K562 (cell line): ENCODE data around the gene CDC14B. TPM values are rescaled to one million over a fixed set of nuclear protein-coding genes. Genes with fewer than 3 reads are reported as not detected.

Experiments
- BCOR ChIP-seq: fragments of 450-650 bp; IDR thresholded peaks from 2 replicates; pipeline ENCODE4 v1.6.1; 2016
- CBX5 ChIP-seq: IDR thresholded peaks from 2 replicates; pipeline ENCODE4 v1.6.1; 2014; ENCODE audit warnings: low read depth, borderline replicate concordance
- ERF ChIP-seq: fragments of 450-650 bp; formaldehyde crosslinking; IDR thresholded peaks from 2 replicates; pipeline ENCODE4 v1.4.0; 2020; ENCODE audit warnings: mild to moderate bottlenecking, mixed read lengths
- GTF2A2 ChIP-seq: IDR thresholded peaks from 2 replicates; pipeline ENCODE4 v1.6.1; 2016; ENCODE audit warnings: mild to moderate bottlenecking, missing genetic modification characterization, missing compliant biosample characterization
- HDAC1 ChIP-seq, 2 experiments: fragments of 450-650 bp; IDR thresholded peaks; 2 replicates each; pipeline ENCODE4 v1.6.1; 2016 to 2017; ENCODE audit warnings: inconsistent platforms in 1 of 2, mild to moderate bottlenecking in 1 of 2, moderate library complexity in 1 of 2
- NEUROD1 ChIP-seq: fragments of 150-350 bp; IDR thresholded peaks from 2 replicates; pipeline ENCODE4 v1.6.1; 2014; ENCODE audit warnings: borderline replicate concordance, low read length, low read depth; ENCODE audit not compliant: partially characterized antibody
- NFIX ChIP-seq: fragments of 250-450 bp; sonication (Bioruptor Pico); IDR thresholded peaks from 2 replicates; pipeline ENCODE4 v1.4.0; 2020; ENCODE audit warnings: low read depth, mild to moderate bottlenecking, moderate library complexity
- RBM15 ChIP-seq: fragments of 200-400 bp; formaldehyde crosslinking; IDR thresholded peaks from 2 replicates; pipeline ENCODE4 v1.6.1; 2018; ENCODE audit warnings: mild to moderate bottlenecking, low read length, moderate library complexity; ENCODE audit not compliant: insufficient read depth
- RBM25 ChIP-seq: fragments of 200-400 bp; formaldehyde crosslinking; IDR thresholded peaks from 2 replicates; pipeline ENCODE4 v1.6.1; 2018; ENCODE audit warnings: low read length, low read depth, moderate library complexity; ENCODE audit not compliant: severe bottlenecking
- XRCC3 ChIP-seq: fragments of 450-650 bp; IDR thresholded peaks from 2 replicates; pipeline ENCODE4 v1.6.1; 2017; ENCODE audit warnings: mild to moderate bottlenecking, moderate library complexity
- ZBTB17 ChIP-seq: fragments of 450-650 bp; formaldehyde crosslinking; IDR thresholded peaks from 2 replicates; pipeline ENCODE4 v1.4.0; 2020; ENCODE audit warnings: mild to moderate bottlenecking
- ZNF12 ChIP-seq: sonication (generic); formaldehyde crosslinking; IDR thresholded peaks from 2 replicates; pipeline ENCODE4 v1.4.0; 2020; ENCODE audit warnings: mild to moderate bottlenecking, missing genetic modification reagents
- ZNF224 ChIP-seq: sonication (generic); formaldehyde crosslinking; IDR thresholded peaks from 2 replicates; pipeline ENCODE4 v1.8.0; 2022; ENCODE audit warnings: mild to moderate bottlenecking, missing genetic modification reagents
- ZNF24 ChIP-seq: fragments of 450-650 bp; IDR thresholded peaks from 2 replicates; pipeline ENCODE4 v1.6.1; 2016
- polyA plus RNA-seq, 8 experiments: library from polyadenylated mRNA; depleted of rRNA in 4 of 8; stranded (reverse) in 5 of 8; unstranded in 3 of 8; fragments of >200 nt; fragmentation: Nextera tagmentation in 2 of 8; fragmentation: Illumina TruSeq in 1 of 8; extraction: Ambion mirVana in 2 of 8; extraction: Trizol in 1 of 8; gene quantifications; 2 replicates each; pipeline versions ENCODE4 v1.2.1 to v1.2.3, GENCODE V29; 2011 to 2014; ENCODE audit warnings: inconsistent platforms in 1 of 8, missing spikeins in 1 of 8
- total RNA-seq, 7 experiments: library from RNA; depleted of rRNA in 6 of 7; stranded (reverse); fragments of >200 nt in 6 of 7; fragmentation: Illumina TruSeq in 2 of 7; extraction: Trizol in 2 of 7; gene quantifications; 2 replicates each; pipeline versions ENCODE4 v1.2.1 to v1.2.3, GENCODE V29; 2011 to 2021; ENCODE audit warnings: low replicate concordance in 1 of 7
- TF ChIP-seq, protein P1 (sequence below): sonication (generic); formaldehyde crosslinking; IDR thresholded peaks from 2 replicates; pipeline ENCODE4 v1.8.0; 2022; ENCODE audit warnings: mild to moderate bottlenecking, missing genetic modification reagents
- TF ChIP-seq, protein P2 (sequence below): fragments of 250-450 bp; sonication (Bioruptor Pico); IDR thresholded peaks from 2 replicates; pipeline ENCODE4 v1.8.0; 2022; ENCODE audit warnings: moderate library complexity, mild to moderate bottlenecking, inconsistent platforms
- TF ChIP-seq, protein P3 (sequence below), 2 experiments: IDR thresholded peaks; 2 replicates each; pipeline ENCODE4 v1.6.1; 2011; ENCODE audit warnings: borderline replicate concordance in 1 of 2, control low read depth in 1 of 2, low read depth in 1 of 2, low read length in 1 of 2, mild to moderate bottlenecking in 1 of 2, mixed read lengths in 1 of 2, moderate library complexity in 1 of 2; ENCODE audit not compliant: insufficient read depth in 1 of 2, insufficient read length in 1 of 2, poor library complexity in 1 of 2, severe bottlenecking in 1 of 2; ENCODE audit errors: extremely low read depth in 1 of 2
- TF ChIP-seq, protein P4 (sequence below): sonication (generic); formaldehyde crosslinking; IDR thresholded peaks from 2 replicates; pipeline ENCODE4 v1.8.0; 2022; ENCODE audit warnings: missing genetic modification reagents, mild to moderate bottlenecking, borderline replicate concordance

CDC14B gene
- total and polyA plus RNA-seq, 9 of the 15 experiments (the other 6 are each of a cell fraction or from before 2014, with no cell fraction given) = 1.4 to 6.0 (median 3.8) TPM

DNA sequence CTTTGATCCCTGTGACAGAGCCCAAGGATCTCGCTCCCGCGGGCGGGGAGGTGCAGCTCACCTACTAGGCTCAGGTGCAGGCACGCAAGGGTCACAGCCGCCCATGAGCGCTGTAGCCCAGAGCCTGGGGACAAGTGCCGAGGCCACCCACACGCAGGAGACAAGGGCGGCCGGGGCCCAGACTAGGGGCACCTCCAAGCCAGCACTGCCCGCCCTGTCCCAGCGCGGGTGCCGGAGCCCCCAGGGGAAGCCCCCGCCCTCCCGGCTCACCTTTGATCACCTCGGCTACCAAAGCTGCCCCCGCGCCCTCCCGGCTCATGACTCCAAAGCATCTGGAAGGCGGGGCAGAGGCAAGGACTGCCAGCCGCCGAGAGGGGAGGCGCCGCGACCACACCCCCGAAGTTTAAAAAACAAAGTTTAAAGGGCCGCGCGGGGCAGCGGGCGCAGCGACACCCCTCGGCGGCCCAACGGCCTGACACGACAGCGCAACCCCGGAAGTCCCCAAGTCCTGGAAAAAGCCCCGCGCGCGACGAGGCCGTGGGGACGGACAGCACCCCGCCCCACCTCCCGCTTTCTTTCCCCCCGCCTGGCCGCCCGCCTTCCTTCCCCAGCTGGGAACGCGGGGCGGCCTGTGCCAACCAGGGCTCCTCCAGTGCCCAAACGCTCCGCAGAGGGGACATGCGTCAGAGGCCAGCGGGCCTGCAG, 53.0 kb downstream of the CDC14B start (continued):
- TF ChIP-seq, protein P1, sequence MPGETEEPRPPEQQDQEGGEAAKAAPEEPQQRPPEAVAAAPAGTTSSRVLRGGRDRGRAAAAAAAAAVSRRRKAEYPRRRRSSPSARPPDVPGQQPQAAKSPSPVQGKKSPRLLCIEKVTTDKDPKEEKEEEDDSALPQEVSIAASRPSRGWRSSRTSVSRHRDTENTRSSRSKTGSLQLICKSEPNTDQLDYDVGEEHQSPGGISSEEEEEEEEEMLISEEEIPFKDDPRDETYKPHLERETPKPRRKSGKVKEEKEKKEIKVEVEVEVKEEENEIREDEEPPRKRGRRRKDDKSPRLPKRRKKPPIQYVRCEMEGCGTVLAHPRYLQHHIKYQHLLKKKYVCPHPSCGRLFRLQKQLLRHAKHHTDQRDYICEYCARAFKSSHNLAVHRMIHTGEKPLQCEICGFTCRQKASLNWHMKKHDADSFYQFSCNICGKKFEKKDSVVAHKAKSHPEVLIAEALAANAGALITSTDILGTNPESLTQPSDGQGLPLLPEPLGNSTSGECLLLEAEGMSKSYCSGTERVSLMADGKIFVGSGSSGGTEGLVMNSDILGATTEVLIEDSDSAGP (CRISPR knock-in tag) = no peak
- TF ChIP-seq ERF (no peak), ZBTB17 (CRISPR knock-in tag) (no peak), NEUROD1 (no peak), RBM25 (no peak), NFIX (no peak), GTF2A2 (tag) (no peak), HDAC1 (IDR thresholded peaks at IDR 0.05) (peak in 1 of 2 experiments; percentile 69; a peak in 2 of 4 replicates), ZNF12 (CRISPR knock-in tag) (no peak), XRCC3 (no peak), ZNF224 (no peak), BCOR (no peak), ZNF24 (no peak), RBM15 (no peak), CBX5 (no peak)
- TF ChIP-seq, protein P2, sequence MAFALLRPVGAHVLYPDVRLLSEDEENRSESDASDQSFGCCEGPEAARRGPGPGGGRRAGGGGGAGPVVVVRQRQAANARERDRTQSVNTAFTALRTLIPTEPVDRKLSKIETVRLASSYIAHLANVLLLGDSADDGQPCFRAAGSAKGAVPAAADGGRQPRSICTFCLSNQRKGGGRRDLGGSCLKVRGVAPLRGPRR (CRISPR knock-in tag) = no peak
- TF ChIP-seq, protein P3, sequence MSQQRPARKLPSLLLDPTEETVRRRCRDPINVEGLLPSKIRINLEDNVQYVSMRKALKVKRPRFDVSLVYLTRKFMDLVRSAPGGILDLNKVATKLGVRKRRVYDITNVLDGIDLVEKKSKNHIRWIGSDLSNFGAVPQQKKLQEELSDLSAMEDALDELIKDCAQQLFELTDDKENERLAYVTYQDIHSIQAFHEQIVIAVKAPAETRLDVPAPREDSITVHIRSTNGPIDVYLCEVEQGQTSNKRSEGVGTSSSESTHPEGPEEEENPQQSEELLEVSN (IDR thresholded peaks at IDR 0.05; ENCODE audit: borderline replicate concordance in 1 of 2, extremely low read depth in 1 of 2, insufficient read depth in 1 of 2, insufficient read length in 1 of 2, low read depth in 1 of 2, low read length in 1 of 2, poor library complexity in 1 of 2, severe bottlenecking in 1 of 2) = peak in 1 of 2 experiments; percentile 57
- TF ChIP-seq, protein P4, sequence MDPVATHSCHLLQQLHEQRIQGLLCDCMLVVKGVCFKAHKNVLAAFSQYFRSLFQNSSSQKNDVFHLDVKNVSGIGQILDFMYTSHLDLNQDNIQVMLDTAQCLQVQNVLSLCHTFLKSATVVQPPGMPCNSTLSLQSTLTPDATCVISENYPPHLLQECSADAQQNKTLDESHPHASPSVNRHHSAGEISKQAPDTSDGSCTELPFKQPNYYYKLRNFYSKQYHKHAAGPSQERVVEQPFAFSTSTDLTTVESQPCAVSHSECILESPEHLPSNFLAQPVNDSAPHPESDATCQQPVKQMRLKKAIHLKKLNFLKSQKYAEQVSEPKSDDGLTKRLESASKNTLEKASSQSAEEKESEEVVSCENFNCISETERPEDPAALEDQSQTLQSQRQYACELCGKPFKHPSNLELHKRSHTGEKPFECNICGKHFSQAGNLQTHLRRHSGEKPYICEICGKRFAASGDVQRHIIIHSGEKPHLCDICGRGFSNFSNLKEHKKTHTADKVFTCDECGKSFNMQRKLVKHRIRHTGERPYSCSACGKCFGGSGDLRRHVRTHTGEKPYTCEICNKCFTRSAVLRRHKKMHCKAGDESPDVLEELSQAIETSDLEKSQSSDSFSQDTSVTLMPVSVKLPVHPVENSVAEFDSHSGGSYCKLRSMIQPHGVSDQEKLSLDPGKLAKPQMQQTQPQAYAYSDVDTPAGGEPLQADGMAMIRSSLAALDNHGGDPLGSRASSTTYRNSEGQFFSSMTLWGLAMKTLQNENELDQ (CRISPR knock-in tag) = no peak
